Measurements from ENCODE around the gene MEX3C. TPM values are rescaled to one million over a fixed set of nuclear protein-coding genes. Genes with fewer than 3 reads are reported as not detected.
A peak's percentile ranks its signal among the peaks of the same experiment; 100 is the strongest.

The MEX3C gene
- total RNA-seq, 4 donors from 2014 or later = 16.5 to 37.1 (median 23.2) TPM

DNA sequence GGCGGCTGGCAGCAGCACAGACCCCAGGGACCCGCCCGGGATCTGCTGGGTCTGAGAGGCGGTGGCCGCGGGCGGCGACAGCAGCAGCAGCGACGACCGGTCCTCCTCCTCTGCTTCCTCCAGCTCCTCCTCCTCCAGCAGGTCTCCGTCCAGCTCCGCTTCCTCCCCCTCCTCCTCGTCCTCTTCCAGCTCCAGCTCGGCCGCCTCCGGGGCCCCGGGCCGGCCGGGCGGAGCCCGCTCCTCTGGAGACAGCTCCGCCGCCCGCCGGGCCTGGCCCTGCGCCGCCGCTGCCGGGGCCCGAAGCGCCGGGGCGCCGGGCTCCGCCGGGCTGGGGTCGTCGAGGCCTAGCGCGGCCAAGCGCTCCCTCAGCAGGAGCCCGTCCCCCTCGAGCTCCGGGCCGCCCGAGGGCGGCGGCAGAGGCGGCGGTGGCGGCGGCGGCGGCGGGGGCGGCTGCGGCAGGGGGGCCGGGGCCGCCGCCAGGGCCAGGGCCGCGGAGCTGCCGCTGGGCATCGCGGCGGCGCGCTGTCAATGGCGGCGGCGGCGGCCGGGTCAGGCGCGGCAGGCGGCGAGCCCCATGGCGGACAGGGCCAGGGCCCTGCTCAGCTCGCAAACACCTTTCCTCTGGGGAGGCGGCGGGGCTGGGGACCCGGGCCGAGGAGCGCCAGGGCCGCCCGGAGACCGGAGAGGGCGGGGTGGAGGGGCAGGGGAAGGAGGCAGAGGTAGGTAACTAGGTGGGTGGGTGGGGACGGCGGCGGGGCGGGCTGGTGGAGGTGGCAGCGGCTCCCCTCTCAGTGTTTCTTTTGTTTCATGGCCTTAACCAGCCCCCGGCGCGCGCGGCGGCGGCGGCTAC is 445 bp downstream of the MEX3C start:
- Histone ChIP-seq H3K36me3 (no peaks in the 10 kb centered on the region), H3K4me1 (peaks cover 0 to 30% (median 6%) of the 10 kb centered on the region in 4 donors), H3K4me3 (peak overlapping the region; percentile 80 to 90 (median 86)), H3K27ac (peak overlapping the region; percentile 96 to 100 (median 96)), H3K9me3 (no peaks in the 10 kb centered on the region), H3K27me3 (no peaks in the 10 kb centered on the region)
- TF ChIP-seq, protein P1, sequence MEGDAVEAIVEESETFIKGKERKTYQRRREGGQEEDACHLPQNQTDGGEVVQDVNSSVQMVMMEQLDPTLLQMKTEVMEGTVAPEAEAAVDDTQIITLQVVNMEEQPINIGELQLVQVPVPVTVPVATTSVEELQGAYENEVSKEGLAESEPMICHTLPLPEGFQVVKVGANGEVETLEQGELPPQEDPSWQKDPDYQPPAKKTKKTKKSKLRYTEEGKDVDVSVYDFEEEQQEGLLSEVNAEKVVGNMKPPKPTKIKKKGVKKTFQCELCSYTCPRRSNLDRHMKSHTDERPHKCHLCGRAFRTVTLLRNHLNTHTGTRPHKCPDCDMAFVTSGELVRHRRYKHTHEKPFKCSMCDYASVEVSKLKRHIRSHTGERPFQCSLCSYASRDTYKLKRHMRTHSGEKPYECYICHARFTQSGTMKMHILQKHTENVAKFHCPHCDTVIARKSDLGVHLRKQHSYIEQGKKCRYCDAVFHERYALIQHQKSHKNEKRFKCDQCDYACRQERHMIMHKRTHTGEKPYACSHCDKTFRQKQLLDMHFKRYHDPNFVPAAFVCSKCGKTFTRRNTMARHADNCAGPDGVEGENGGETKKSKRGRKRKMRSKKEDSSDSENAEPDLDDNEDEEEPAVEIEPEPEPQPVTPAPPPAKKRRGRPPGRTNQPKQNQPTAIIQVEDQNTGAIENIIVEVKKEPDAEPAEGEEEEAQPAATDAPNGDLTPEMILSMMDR (IDR thresholded peaks at IDR 0.05) = no peak
- peak; percentile 33 to 48 for TF ChIP-seq POLR2A (IDR thresholded peaks at IDR 0.05)
- peak; percentile 38 to 79 (median 70) for DNase-seq

DNA sequence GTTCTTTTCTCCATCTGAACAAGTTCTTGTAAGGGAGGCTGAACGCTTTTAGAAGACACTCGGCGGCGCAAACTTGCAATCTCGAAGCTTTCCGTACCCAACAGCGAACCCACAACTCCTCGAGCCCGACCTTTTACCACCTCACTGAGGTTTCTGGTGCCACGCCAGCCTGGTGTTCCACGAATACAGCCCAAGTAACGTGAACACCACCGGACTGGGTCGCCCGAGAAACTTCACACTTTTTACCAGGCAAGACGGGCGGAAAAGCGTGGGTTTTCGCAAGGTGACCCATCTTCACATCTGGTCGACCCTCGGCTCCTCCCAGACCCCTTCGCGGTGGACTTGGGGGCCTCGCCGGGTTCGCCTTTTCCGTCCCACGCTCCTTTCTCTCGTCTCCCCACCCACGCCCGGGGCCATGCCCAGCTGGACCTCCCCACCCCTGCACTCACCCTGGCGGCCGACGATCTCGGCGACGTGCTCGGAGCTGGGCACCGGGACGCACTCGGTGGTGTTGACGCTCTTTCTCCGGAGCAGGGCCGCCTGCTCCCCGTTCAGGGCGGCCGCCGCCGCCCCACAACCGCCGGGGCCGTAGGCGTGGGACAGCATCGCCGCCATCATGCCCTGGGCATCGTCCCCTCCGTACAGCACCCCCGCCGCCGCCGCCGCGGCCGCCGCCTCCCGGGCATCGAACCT is 1.2 kb downstream of the MEX3C start:
- TF ChIP-seq, protein P1 (IDR thresholded peaks at IDR 0.05) = no peak
- no peak for TF ChIP-seq POLR2A (IDR thresholded peaks at IDR 0.05)

DNA sequence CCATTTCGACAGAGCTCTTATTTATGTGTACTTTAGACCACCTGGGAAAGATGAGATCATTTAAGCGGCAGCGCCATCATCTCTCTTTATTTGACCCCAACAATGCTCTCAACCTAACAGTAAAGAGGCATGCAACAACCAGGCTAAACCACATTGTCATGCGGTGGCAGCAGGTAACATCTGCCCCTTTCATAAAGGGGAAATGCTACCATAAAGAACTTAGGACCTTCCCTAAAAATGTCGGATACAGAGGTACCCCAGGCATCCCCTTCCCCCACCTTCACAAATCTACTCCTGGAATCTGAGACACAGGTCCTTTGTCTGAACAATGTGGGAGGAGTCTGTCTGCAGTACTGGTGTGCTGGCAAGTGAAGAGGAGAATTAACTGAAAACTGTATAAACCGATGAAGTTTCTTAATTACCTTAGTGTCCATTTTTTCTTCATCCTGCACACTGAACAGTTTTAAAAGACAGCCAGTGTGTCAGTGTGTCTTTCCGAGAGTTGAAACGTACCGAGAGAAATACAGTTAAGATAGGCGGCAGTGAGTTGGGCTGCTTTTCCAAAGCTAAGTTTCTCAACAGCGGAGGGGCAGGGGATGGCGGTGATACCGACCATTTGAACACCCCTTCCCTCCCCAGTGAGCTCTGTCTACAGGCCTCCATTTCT is 1.9 kb downstream of the MEX3C start:
- Histone ChIP-seq H3K4me1 (peaks cover 0 to 42% (median 8%) of the 10 kb centered on the region in 4 donors), H3K36me3 (no peaks in the 10 kb centered on the region), H3K9me3 (no peaks in the 10 kb centered on the region), H3K27me3 (no peaks in the 10 kb centered on the region), H3K4me3 (peak overlapping the region; percentile 80 to 90 (median 86)), H3K27ac (peak overlapping the region; percentile 96 to 100 (median 96))
- TF ChIP-seq, protein P1 (IDR thresholded peaks at IDR 0.05) = no peak
- peak in 1 of 2 donors; percentile 13 for TF ChIP-seq POLR2A (IDR thresholded peaks at IDR 0.05)
- peak in 2 of 3 donors; percentile 63 to 72 for DNase-seq

More for the DNA sequence above, 1.2 kb downstream of the MEX3C start:
- peak overlapping the region; percentile 80 to 90 (median 86) for H3K4me3 ChIP-seq
- no peaks in the 10 kb centered on the region for H3K27me3 ChIP-seq
- H3K9me3 ChIP-seq = no peaks in the 10 kb centered on the region
- no peaks in the 10 kb centered on the region for H3K36me3 ChIP-seq
- peaks cover 0 to 38% (median 8%) of the 10 kb centered on the region in 4 donors for H3K4me1 ChIP-seq
- H3K27ac ChIP-seq = peak overlapping the region; percentile 96 to 100 (median 96)
- DNase-seq = peak; percentile 39 to 74 (median 72)

DNA sequence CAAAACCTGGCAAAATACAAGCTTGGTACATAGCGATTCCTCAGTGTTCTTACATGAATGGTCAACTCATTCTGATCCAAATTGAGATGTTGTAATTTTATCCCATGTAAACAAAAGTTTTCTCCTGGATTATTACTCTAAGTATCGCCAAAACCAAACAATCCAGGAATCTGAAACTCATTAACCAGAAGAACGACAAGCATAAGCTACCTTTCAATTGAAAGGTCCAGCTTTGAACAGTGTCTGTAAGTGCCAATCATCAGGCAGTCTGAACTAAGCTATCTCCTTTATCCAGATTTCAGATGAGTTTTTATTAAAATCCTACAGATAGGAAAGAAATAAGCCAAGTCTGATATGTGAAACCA is 2.4 kb downstream of the MEX3C start:
- peak overlapping the region; percentile 80 to 90 (median 86) for H3K4me3 ChIP-seq
- peaks cover 0 to 42% (median 8%) of the 10 kb centered on the region in 4 donors for H3K4me1 ChIP-seq
- no peak for DNase-seq

DNA sequence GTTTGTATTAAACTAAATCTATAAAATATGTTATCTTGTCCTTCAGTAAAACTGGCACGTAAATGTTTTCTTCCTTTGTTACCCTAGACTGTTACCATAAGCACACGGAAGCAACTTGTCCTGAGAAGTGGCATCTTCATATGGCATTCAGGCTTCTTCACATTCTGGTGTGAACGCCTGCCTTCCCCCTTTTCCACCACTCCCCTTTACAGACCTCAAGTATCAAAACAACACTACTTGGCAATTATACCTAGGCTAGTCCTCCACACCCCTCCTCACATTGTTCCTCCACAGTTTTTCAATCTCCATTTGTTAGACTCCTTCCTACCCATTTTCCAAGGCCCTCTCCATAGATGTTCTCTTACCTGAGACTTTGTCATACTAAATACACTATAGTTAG is 2.9 kb downstream of the MEX3C start:
- Histone ChIP-seq H3K27ac (peak overlapping the region in 3 of 4 donors; percentile 96 to 100 (median 96)), H3K4me1 (peaks cover 0 to 42% (median 8%) of the 10 kb centered on the region in 4 donors), H3K27me3 (no peaks in the 10 kb centered on the region), H3K9me3 (no peaks in the 10 kb centered on the region), H3K4me3 (peak overlapping the region; percentile 80 to 90 (median 86)), H3K36me3 (no peaks in the 10 kb centered on the region)
- TF ChIP-seq, protein P1 (IDR thresholded peaks at IDR 0.05) = no peak
- no peak for TF ChIP-seq POLR2A (IDR thresholded peaks at IDR 0.05)
- no peak for DNase-seq

More for the DNA sequence above, 2.4 kb downstream of the MEX3C start:
- TF ChIP-seq, protein P1 (IDR thresholded peaks at IDR 0.05) = no peak
- no peak for TF ChIP-seq POLR2A (IDR thresholded peaks at IDR 0.05)
- H3K36me3 ChIP-seq = no peaks in the 10 kb centered on the region
- no peaks in the 10 kb centered on the region for H3K9me3 ChIP-seq
- H3K27ac ChIP-seq = peak overlapping the region; percentile 96 to 100 (median 96)
- no peaks in the 10 kb centered on the region for H3K27me3 ChIP-seq
